CD14-positive monocyte (primary cell): Measurements from ENCODE around the gene FGF6. TPM values are rescaled to one million over a fixed set of nuclear protein-coding genes. Genes with fewer than 3 reads are reported as not detected.

Experiments used
- DNase-seq, 3 donors: peaks; one replicate each; pipeline ENCODE4 v3.0.0-alpha.2; 2011 to 2022
- H2AFZ ChIP-seq: 2 replicates; pipeline ENCODE4 v1.6.0; 2012; ENCODE audit warnings: mild to moderate bottlenecking, low read depth, low read length, inconsistent platforms; ENCODE audit not compliant: insufficient read depth, poor library complexity, severe bottlenecking
- H3K27ac ChIP-seq, 2 donors: 1 replicate in 1 of 2; 2 replicates in 1 of 2; pipeline ENCODE4 v1.5.1; 2012 to 2013; ENCODE audit warnings: low read length in 2 of 2, control low read depth in 1 of 2, inconsistent platforms in 1 of 2, low read depth in 1 of 2, mild to moderate bottlenecking in 1 of 2
- H3K27me3 ChIP-seq, 2 donors: one replicate each; pipeline versions ENCODE4 v1.6.0 to v1.6.1; 2011 to 2013; ENCODE audit warnings: low read length in 2 of 2; ENCODE audit not compliant: control insufficient read depth in 2 of 2, insufficient read depth in 2 of 2
- H3K36me3 ChIP-seq, 2 donors: replicated peaks in 1 of 2; 1 replicate in 1 of 2; 2 replicates in 1 of 2; pipeline versions ENCODE4 v1.5.1 to v1.6.1; 2012 to 2013; ENCODE audit warnings: low read length in 2 of 2, control low read depth in 1 of 2, inconsistent platforms in 1 of 2, mild to moderate bottlenecking in 1 of 2; ENCODE audit not compliant: insufficient read depth in 2 of 2, control insufficient read depth in 1 of 2
- H3K4me1 ChIP-seq, 2 donors: 1 replicate in 1 of 2; 2 replicates in 1 of 2; pipeline versions ENCODE4 v1.5.1 to v1.6.1; 2012 to 2013; ENCODE audit warnings: low read length in 2 of 2, control low read depth in 1 of 2, inconsistent platforms in 1 of 2, mild to moderate bottlenecking in 1 of 2, moderate library complexity in 1 of 2; ENCODE audit not compliant: insufficient read depth in 2 of 2, control insufficient read depth in 1 of 2
- H3K4me2 ChIP-seq: replicated peaks from 2 replicates; pipeline ENCODE3; 2012; ENCODE audit warnings: low read length, moderate library complexity, mild to moderate bottlenecking; ENCODE audit not compliant: poor library complexity, severe bottlenecking; ENCODE audit errors: extremely low read depth
- H3K4me3 ChIP-seq, 3 experiments: fragments of 200-600 bp in 1 of 3; sonication (generic) in 1 of 3; replicated peaks in 1 of 3; 1 replicate in 2 of 3; 2 replicates in 1 of 3; pipeline ENCODE4 v1.5.1; 2011 to 2013; ENCODE audit warnings: low read length in 3 of 3, mild to moderate bottlenecking in 3 of 3, control low read depth in 2 of 3, low read depth in 2 of 3, inconsistent platforms in 1 of 3, moderate library complexity in 1 of 3
- H3K79me2 ChIP-seq: 2 replicates; pipeline ENCODE4 v1.6.0; 2012; ENCODE audit warnings: mild to moderate bottlenecking, control low read depth, inconsistent platforms, low read length, moderate library complexity; ENCODE audit not compliant: insufficient read depth
- H3K9ac ChIP-seq: 2 replicates; pipeline ENCODE4 v1.6.0; 2017; ENCODE audit warnings: low read length, mild to moderate bottlenecking; ENCODE audit not compliant: insufficient read depth, poor library complexity, severe bottlenecking
- H3K9me3 ChIP-seq, 2 donors: replicated peaks in 1 of 2; 1 replicate in 1 of 2; 2 replicates in 1 of 2; pipeline versions ENCODE4 v1.5.1 to v1.6.1; 2012 to 2013; ENCODE audit warnings: low read length in 2 of 2, control low read depth in 1 of 2; ENCODE audit not compliant: control insufficient read depth in 1 of 2, insufficient read depth in 1 of 2
- H4K20me1 ChIP-seq: 2 replicates; pipeline ENCODE4 v1.6.0; 2012; ENCODE audit warnings: mild to moderate bottlenecking, low read length, control low read depth, moderate library complexity; ENCODE audit not compliant: insufficient read depth
- H3K27ac Mint-ChIP-seq, 7 donors: one replicate each; pipeline ENCODE4 v1.8.0; 2020; ENCODE audit warnings: mild to moderate bottlenecking in 7 of 7, mixed read lengths in 7 of 7, moderate library complexity in 6 of 7, inconsistent platforms in 2 of 7
- H3K27me3 Mint-ChIP-seq, 3 donors: one replicate each; pipeline ENCODE4 v1.8.0; 2021 to 2022; ENCODE audit warnings: low read depth in 3 of 3, mild to moderate bottlenecking in 3 of 3, mixed read lengths in 3 of 3, moderate library complexity in 3 of 3, inconsistent platforms in 1 of 3
- H3K36me3 Mint-ChIP-seq, 2 donors: one replicate each; pipeline ENCODE4 v1.8.0; 2020; ENCODE audit warnings: mixed read lengths in 2 of 2, inconsistent platforms in 1 of 2, mild to moderate bottlenecking in 1 of 2
- H3K4me1 Mint-ChIP-seq: one replicate; pipeline ENCODE4 v1.8.0; 2020; ENCODE audit warnings: mild to moderate bottlenecking, mixed read lengths
- H3K4me3 Mint-ChIP-seq, 2 donors: one replicate each; pipeline ENCODE4 v1.8.0; 2020; ENCODE audit warnings: mild to moderate bottlenecking in 2 of 2, mixed read lengths in 2 of 2, moderate library complexity in 1 of 2
- H3K9me3 Mint-ChIP-seq, 7 donors: one replicate each; pipeline ENCODE4 v1.8.0; 2020 to 2022; ENCODE audit warnings: mixed read lengths in 7 of 7, mild to moderate bottlenecking in 6 of 7, moderate library complexity in 6 of 7, inconsistent platforms in 2 of 7
- WGBS: methylation state at CpG from one replicate; pipeline ENCODE4 v1.1.5; 2013; ENCODE audit warnings: missing lambda C conversion rate; ENCODE audit not compliant: insufficient coverage; 5-methylcytosine and 5-hydroxymethylcytosine counted together
- intact Hi-C, 2 donors: fragments of 100-400 bp; cut with micrococcal nuclease; formaldehyde crosslinking; loops; one replicate each; pipeline versions ENCODE4 v1.15.0 to v1.15.1; 2023
- polyA plus RNA-seq, 3 donors: library from polyadenylated mRNA; depleted of rRNA in 1 of 3; unstranded in 2 of 3; stranded (reverse) in 1 of 3; fragments of 300-500 nt in 2 of 3; fragments of >200 nt in 1 of 3; fragmentation: Illumina TruSeq in 2 of 3; gene quantifications; 1 replicate in 2 of 3; 2 replicates in 1 of 3; pipeline ENCODE4 v1.2.3, GENCODE V29; 2012 to 2021
- TF ChIP-seq, protein P1 (sequence below): fragments of 200-600 bp; IDR thresholded peaks from one replicate; pipeline ENCODE4 v1.8.0; 2022; ENCODE audit warnings: antibody characterized with exemption, mild to moderate bottlenecking

Gene FGF6
- polyA plus RNA-seq, 3 donors: not detected

GRCh38 chr12:4471256-4471655, 25.6 kb upstream of the FGF6 start:
- Mint-ChIP-seq H3K9me3 (peaks cover 0 to 3% (median 0%) of the 10 kb centered on the region in 7 donors), H3K27ac (peak overlapping the region in 6 of 7 donors; percentile 79 to 90 (median 90)), H3K4me1 (peaks cover 31% of the 10 kb centered on the region), H3K36me3 (peaks cover 2 to 8% of the 10 kb centered on the region in 2 donors), H3K4me3 (peak overlapping the region in 1 of 2 donors; percentile 61), H3K27me3 (peaks cover 50 to 68% (median 62%) of the 10 kb centered on the region in 3 donors)
- Histone ChIP-seq H3K27me3 (peaks cover 69 to 82% of the 10 kb centered on the region in 2 donors), H2AFZ (no peak overlapping the region), H3K9me3 (no peaks in the 10 kb centered on the region), H4K20me1 (no peaks in the 10 kb centered on the region), H3K4me2 (no peak overlapping the region), H3K79me2 (no peaks in the 10 kb centered on the region), H3K36me3 (no peaks in the 10 kb centered on the region), H3K4me1 (peaks cover 25 to 32% of the 10 kb centered on the region in 2 donors), H3K27ac (no peak overlapping the region), H3K4me3 (no peak overlapping the region), H3K9ac (no peak overlapping the region)
- TF ChIP-seq, protein P1, sequence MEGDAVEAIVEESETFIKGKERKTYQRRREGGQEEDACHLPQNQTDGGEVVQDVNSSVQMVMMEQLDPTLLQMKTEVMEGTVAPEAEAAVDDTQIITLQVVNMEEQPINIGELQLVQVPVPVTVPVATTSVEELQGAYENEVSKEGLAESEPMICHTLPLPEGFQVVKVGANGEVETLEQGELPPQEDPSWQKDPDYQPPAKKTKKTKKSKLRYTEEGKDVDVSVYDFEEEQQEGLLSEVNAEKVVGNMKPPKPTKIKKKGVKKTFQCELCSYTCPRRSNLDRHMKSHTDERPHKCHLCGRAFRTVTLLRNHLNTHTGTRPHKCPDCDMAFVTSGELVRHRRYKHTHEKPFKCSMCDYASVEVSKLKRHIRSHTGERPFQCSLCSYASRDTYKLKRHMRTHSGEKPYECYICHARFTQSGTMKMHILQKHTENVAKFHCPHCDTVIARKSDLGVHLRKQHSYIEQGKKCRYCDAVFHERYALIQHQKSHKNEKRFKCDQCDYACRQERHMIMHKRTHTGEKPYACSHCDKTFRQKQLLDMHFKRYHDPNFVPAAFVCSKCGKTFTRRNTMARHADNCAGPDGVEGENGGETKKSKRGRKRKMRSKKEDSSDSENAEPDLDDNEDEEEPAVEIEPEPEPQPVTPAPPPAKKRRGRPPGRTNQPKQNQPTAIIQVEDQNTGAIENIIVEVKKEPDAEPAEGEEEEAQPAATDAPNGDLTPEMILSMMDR: no peak
- 27% methylated on average over 3 of the region's 4 CpGs for WGBS
- DNase-seq: peak; percentile 42 to 75 (median 42)
- intact Hi-C loops: no loop called here

DNA sequence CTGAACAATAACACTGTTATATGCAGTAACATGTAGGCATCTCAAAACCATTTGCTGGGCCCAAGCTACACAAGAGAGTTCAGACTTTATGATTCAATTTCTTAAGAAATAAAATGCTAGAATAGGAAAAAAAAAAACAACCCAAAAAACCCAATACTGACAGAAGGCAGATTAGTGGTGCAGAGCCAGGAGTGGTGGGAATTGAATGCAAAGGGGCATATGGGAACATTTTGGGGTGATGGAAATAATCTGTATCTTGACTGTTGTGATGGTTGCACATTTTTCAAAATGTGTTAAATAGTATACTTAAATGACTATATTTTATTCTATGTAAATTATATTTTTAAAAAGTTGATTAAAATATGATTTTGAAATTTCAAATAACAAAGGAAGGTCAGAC, 23.4 kb upstream of the FGF6 start:
- H3K79me2 ChIP-seq: no peaks in the 10 kb centered on the region

More for the DNA sequence above, 23.4 kb upstream of the FGF6 start:
- TF ChIP-seq, protein P1: no peak
- peak overlapping the region in 1 of 2 donors; percentile 63 for H3K4me3 Mint-ChIP-seq
- no peak for DNase-seq
- H3K27ac Mint-ChIP-seq: peak overlapping the region in 1 of 7 donors; percentile 21
- H2AFZ ChIP-seq: no peak overlapping the region
- H4K20me1 ChIP-seq: no peaks in the 10 kb centered on the region
- peaks cover 24% of the 10 kb centered on the region for H3K4me1 Mint-ChIP-seq
- H3K36me3 Mint-ChIP-seq: peaks cover 0 to 3% of the 10 kb centered on the region in 2 donors
- H3K27ac ChIP-seq: no peak overlapping the region
- intact Hi-C loops: no loop called here
- H3K27me3 Mint-ChIP-seq: peaks cover 48 to 63% (median 58%) of the 10 kb centered on the region in 3 donors
- H3K36me3 ChIP-seq: no peaks in the 10 kb centered on the region
- no peaks in the 10 kb centered on the region for H3K9me3 ChIP-seq
- peaks cover 54 to 78% of the 10 kb centered on the region in 2 donors for H3K27me3 ChIP-seq
- H3K9me3 Mint-ChIP-seq: peaks cover 0 to 2% (median 0%) of the 10 kb centered on the region in 7 donors
- H3K4me1 ChIP-seq: peaks cover 25 to 26% of the 10 kb centered on the region in 2 donors
- no peak overlapping the region for H3K4me2 ChIP-seq
- H3K4me3 ChIP-seq: no peak overlapping the region
- H3K9ac ChIP-seq: no peak overlapping the region
